SK-N-SH treated with all-trans-retinoic acid at 6 μM for 48 hours (cell line): ENCODE data around the gene ARID1B.

ENCODE experiments used
- ATAC-seq: fragments of 200-7000 bp; cut with Tn5 transposase; 3 replicates; pipeline ENCODE4 v1.9.1; 2020; ENCODE audit warnings: mild to moderate bottlenecking, moderate library complexity
- BACH2 ChIP-seq: fragments of 250-450 bp; sonication (Bioruptor Pico); IDR thresholded peaks from 2 replicates; pipeline ENCODE4 v1.9.0; 2021; ENCODE audit warnings: mild to moderate bottlenecking, borderline replicate concordance
- CREB5 ChIP-seq: fragments of 250-450 bp; sonication (Bioruptor Pico); IDR thresholded peaks from 2 replicates; pipeline ENCODE4 v1.5.1; 2020; ENCODE audit warnings: low read depth, mild to moderate bottlenecking, moderate library complexity
- ESRRG ChIP-seq: fragments of 250-450 bp; sonication (Bioruptor Pico); IDR thresholded peaks from 2 replicates; pipeline ENCODE4 v1.6.1; 2021; ENCODE audit warnings: mild to moderate bottlenecking
- ISL1 ChIP-seq: fragments of 250-450 bp; sonication (Bioruptor Pico); IDR thresholded peaks from 2 replicates; pipeline ENCODE4 v2.1.2; 2022; ENCODE audit warnings: mild to moderate bottlenecking, moderate library complexity
- OSR1 ChIP-seq: fragments of 250-450 bp; sonication (Bioruptor Pico); IDR thresholded peaks from 2 replicates; pipeline ENCODE4 v1.8.0; 2022; ENCODE audit warnings: moderate library complexity, mild to moderate bottlenecking, inconsistent platforms
- PPARA ChIP-seq: fragments of 250-450 bp; sonication (Bioruptor Pico); IDR thresholded peaks from 2 replicates; pipeline ENCODE4 v1.5.0; 2020; ENCODE audit warnings: mild to moderate bottlenecking, borderline replicate concordance
- RARB ChIP-seq: fragments of 250-450 bp; sonication (Bioruptor Pico); IDR thresholded peaks from 2 replicates; pipeline ENCODE4 v1.8.0; 2021; ENCODE audit warnings: mild to moderate bottlenecking, moderate library complexity
- SNAI2 ChIP-seq: fragments of 250-450 bp; sonication (Bioruptor Pico); IDR thresholded peaks from 2 replicates; pipeline ENCODE4 v1.5.0; 2020; ENCODE audit warnings: mild to moderate bottlenecking, moderate library complexity
- TCF4 ChIP-seq: fragments of 250-450 bp; sonication (Bioruptor Pico); IDR thresholded peaks from 2 replicates; pipeline ENCODE4 v1.8.0; 2021; ENCODE audit warnings: mild to moderate bottlenecking, moderate library complexity, borderline replicate concordance
- TOX ChIP-seq: fragments of 250-450 bp; sonication (Bioruptor Pico); IDR thresholded peaks from 2 replicates; pipeline ENCODE4 v1.8.0; 2021; ENCODE audit warnings: mild to moderate bottlenecking, moderate library complexity, borderline replicate concordance
- ZC3H10 ChIP-seq: fragments of 250-450 bp; sonication (Bioruptor Pico); IDR thresholded peaks from 2 replicates; pipeline ENCODE4 v1.5.1; 2021; ENCODE audit warnings: mild to moderate bottlenecking, moderate library complexity
- ZFP30 ChIP-seq: fragments of 450-650 bp; formaldehyde crosslinking; IDR thresholded peaks from 2 replicates; pipeline ENCODE4 v1.5.0; 2022; ENCODE audit warnings: mild to moderate bottlenecking, moderate library complexity
- TF ChIP-seq, protein P1 (sequence below): fragments of 250-450 bp; sonication (Bioruptor Pico); IDR thresholded peaks from 2 replicates; pipeline ENCODE4 v1.5.0; 2020; ENCODE audit warnings: mild to moderate bottlenecking, moderate library complexity
- TF ChIP-seq, protein P2 (sequence below): fragments of 250-450 bp; sonication (Bioruptor Pico); IDR thresholded peaks from 2 replicates; pipeline ENCODE4 v1.8.0; 2021; ENCODE audit warnings: low read depth, mild to moderate bottlenecking, moderate library complexity, borderline replicate concordance
- TF ChIP-seq, protein P3 (sequence below): fragments of 250-450 bp; sonication (Bioruptor Pico); IDR thresholded peaks from 2 replicates; pipeline ENCODE4 v1.8.0; 2020; ENCODE audit warnings: mild to moderate bottlenecking, moderate library complexity, borderline replicate concordance

ARID1B gene

DNA sequence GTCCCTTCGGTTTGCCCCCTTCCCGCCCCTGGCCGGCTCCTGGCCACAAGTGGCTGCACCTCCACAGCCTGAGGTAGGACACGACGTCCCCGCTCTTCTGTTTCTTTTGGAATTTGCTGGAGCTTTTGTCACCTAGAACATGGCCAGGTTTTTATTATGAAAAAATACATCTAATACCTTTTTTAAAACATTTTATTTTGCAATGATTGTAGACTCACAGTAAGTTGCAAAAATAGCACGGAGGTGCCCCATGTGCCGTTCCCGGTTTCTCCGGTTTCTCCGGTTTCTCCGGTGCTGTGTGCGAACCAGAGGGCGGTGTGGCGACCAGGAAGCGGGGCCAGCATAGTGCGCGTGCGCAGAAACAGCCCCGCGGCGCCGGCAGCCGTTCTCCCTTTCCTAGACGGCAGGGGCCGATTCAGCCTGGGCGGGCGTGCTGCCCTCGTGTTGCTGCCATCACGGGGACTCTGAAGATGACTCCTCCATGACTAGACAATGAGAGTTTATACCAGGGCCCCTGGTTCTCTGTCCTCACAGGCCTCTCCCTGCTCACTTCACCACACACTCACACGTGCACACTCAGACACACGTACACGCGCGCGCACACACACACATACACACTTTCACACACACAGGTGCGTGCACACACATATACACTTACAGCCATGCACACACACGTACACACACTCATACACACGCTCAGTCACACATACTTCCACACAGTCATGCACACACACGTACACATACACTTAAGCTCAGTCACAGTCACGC lies 444.1 kb downstream of the ARID1B start:
- ATAC-seq, result peak; percentile 64
- TF ChIP-seq ESRRG (CRISPR knock-in tag) (no peak), ZC3H10 (CRISPR knock-in tag) (no peak), PPARA (CRISPR knock-in tag) (no peak), TOX (no peak), CREB5 (no peak), ZFP30 (CRISPR knock-in tag) (no peak), OSR1 (CRISPR knock-in tag) (no peak), ISL1 (CRISPR knock-in tag) (no peak), TCF4 (CRISPR knock-in tag) (no peak), RARB (no peak), BACH2 (no peak)
- TF ChIP-seq, protein P1, sequence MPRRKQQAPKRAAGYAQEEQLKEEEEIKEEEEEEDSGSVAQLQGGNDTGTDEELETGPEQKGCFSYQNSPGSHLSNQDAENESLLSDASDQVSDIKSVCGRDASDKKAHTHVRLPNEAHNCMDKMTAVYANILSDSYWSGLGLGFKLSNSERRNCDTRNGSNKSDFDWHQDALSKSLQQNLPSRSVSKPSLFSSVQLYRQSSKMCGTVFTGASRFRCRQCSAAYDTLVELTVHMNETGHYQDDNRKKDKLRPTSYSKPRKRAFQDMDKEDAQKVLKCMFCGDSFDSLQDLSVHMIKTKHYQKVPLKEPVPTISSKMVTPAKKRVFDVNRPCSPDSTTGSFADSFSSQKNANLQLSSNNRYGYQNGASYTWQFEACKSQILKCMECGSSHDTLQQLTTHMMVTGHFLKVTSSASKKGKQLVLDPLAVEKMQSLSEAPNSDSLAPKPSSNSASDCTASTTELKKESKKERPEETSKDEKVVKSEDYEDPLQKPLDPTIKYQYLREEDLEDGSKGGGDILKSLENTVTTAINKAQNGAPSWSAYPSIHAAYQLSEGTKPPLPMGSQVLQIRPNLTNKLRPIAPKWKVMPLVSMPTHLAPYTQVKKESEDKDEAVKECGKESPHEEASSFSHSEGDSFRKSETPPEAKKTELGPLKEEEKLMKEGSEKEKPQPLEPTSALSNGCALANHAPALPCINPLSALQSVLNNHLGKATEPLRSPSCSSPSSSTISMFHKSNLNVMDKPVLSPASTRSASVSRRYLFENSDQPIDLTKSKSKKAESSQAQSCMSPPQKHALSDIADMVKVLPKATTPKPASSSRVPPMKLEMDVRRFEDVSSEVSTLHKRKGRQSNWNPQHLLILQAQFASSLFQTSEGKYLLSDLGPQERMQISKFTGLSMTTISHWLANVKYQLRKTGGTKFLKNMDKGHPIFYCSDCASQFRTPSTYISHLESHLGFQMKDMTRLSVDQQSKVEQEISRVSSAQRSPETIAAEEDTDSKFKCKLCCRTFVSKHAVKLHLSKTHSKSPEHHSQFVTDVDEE, result no peak
- TF ChIP-seq, protein P2, sequence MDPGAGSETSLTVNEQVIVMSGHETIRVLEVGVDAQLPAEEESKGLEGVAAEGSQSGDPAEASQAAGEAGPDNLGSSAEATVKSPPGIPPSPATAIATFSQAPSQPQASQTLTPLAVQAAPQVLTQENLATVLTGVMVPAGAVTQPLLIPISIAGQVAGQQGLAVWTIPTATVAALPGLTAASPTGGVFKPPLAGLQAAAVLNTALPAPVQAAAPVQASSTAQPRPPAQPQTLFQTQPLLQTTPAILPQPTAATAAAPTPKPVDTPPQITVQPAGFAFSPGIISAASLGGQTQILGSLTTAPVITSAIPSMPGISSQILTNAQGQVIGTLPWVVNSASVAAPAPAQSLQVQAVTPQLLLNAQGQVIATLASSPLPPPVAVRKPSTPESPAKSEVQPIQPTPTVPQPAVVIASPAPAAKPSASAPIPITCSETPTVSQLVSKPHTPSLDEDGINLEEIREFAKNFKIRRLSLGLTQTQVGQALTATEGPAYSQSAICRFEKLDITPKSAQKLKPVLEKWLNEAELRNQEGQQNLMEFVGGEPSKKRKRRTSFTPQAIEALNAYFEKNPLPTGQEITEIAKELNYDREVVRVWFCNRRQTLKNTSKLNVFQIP (CRISPR knock-in tag), result no peak
- TF ChIP-seq, protein P3, sequence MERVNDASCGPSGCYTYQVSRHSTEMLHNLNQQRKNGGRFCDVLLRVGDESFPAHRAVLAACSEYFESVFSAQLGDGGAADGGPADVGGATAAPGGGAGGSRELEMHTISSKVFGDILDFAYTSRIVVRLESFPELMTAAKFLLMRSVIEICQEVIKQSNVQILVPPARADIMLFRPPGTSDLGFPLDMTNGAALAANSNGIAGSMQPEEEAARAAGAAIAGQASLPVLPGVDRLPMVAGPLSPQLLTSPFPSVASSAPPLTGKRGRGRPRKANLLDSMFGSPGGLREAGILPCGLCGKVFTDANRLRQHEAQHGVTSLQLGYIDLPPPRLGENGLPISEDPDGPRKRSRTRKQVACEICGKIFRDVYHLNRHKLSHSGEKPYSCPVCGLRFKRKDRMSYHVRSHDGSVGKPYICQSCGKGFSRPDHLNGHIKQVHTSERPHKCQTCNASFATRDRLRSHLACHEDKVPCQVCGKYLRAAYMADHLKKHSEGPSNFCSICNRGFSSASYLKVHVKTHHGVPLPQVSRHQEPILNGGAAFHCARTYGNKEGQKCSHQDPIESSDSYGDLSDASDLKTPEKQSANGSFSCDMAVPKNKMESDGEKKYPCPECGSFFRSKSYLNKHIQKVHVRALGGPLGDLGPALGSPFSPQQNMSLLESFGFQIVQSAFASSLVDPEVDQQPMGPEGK, result no peak

- TF ChIP-seq, protein P1, result no peak
- TF ChIP-seq, protein P2 (CRISPR knock-in tag), result no peak
- no peak for TF ChIP-seq OSR1 (CRISPR knock-in tag)
- no peak for TF ChIP-seq ZC3H10 (CRISPR knock-in tag)
- no peak for TF ChIP-seq CREB5
- no peak for TF ChIP-seq SNAI2 (CRISPR knock-in tag)
- TF ChIP-seq ISL1 (CRISPR knock-in tag), result no peak
- no peak for ATAC-seq
These were observed 444.6 kb downstream of the ARID1B start for GRCh38 chr6:157221817-157222175.
